ENCODE data around the gene ZNF184. TPM values are rescaled to one million over a fixed set of nuclear protein-coding genes. Genes with fewer than 3 reads are reported as not detected.

The ZNF184 gene
- total RNA-seq, 1 experiment from 2014 or later, result 9.4 TPM

GRCh38 chr6:27415898-27416297 lies 57.0 kb downstream of the ZNF184 start:
- no peaks in the 10 kb centered on the region for H3K9me2 ChIP-seq (ENCODE audit: insufficient read depth)
- intact Hi-C loops (cut with micrococcal nuclease), result no loop called here
- 0 out of 4 replicates have a peak, but pooled peaks cover 0 to 9% of the 10 kb centered on the region in 2 experiments for H3K9me3 ChIP-seq (ENCODE audit: control insufficient read depth in 1 of 2, insufficient read depth in 1 of 2, low read depth in 1 of 2, low read length in 2 of 2)
- H3K9ac ChIP-seq (ENCODE audit: low read length), result no peak overlapping the region
- ATAC-seq (no peak), DNase-seq (ENCODE audit: low read depth, low spot score) (no peak)
- no TSS peak for BruUV-seq (replicated peaks)
- H4K20me1 ChIP-seq (ENCODE audit: insufficient read depth), result no peaks in the 10 kb centered on the region
- ChIA-PET POLR2A (no interaction called here), RAD21 (ENCODE audit: low non-redundant PET in 1 of 2, low total read pairs in 2 of 2, uncharacterized antibody in 2 of 2, unreplicated experiment in 2 of 2) (no interaction called here), CTCF (no interaction called here)
- H3K4me1 ChIP-seq (ENCODE audit: control insufficient read depth in 1 of 2, insufficient read depth in 2 of 2, low read length in 2 of 2), result no peaks in the 10 kb centered on the region
- no peak overlapping the region for H3K4me2 ChIP-seq (ENCODE audit: low read length)
- TF ChIP-seq SRF (IDR thresholded peaks at IDR 0.05; ENCODE audit: low read depth) (no peak), POLR2AphosphoS5 (IDR thresholded peaks at IDR 0.05; ENCODE audit: low read depth, low read length) (no peak), CEBPB (IDR thresholded peaks at IDR 0.05; ENCODE audit: low read depth) (no peak), RAD21 (IDR thresholded peaks at IDR 0.05; ENCODE audit: low read depth) (no peak), POLR2A (IDR thresholded peaks at IDR 0.05; ENCODE audit: borderline replicate concordance, extremely low read depth, insufficient read depth, insufficient read length) (no peak)
- no peak overlapping the region for H3K4me3 ChIP-seq (replicated peaks in 1 of 2; ENCODE audit: low read depth in 1 of 2, low read length in 2 of 2)
- no peak overlapping the region for H2AFZ ChIP-seq (ENCODE audit: low read depth, low read length, poor library complexity, severe bottlenecking)
- H3K27me3 ChIP-seq (ENCODE audit: insufficient read depth, low read length), result no peaks in the 10 kb centered on the region
- no peaks in the 10 kb centered on the region for H3K79me2 ChIP-seq (ENCODE audit: insufficient read depth, low read length)
- no peaks in the 10 kb centered on the region for H3K36me3 ChIP-seq (ENCODE audit: control insufficient read depth in 1 of 2, insufficient read depth in 2 of 2, low read length in 2 of 2)
- no peak overlapping the region for H3K27ac ChIP-seq (ENCODE audit: low read depth, low read length)

- no peaks in the 10 kb centered on the region for H3K27me3 ChIP-seq (ENCODE audit: insufficient read depth, low read length)
- ChIA-PET RAD21 (ENCODE audit: low non-redundant PET in 1 of 2, low total read pairs in 2 of 2, uncharacterized antibody in 2 of 2, unreplicated experiment in 2 of 2) (no interaction called here), POLR2A (no interaction called here), CTCF (no interaction called here)
- no peak overlapping the region for H2AFZ ChIP-seq (ENCODE audit: low read depth, low read length, poor library complexity, severe bottlenecking)
- DNase-seq (ENCODE audit: low read depth, low spot score) (no peak), ATAC-seq (no peak)
- no peaks in the 10 kb centered on the region for H3K4me1 ChIP-seq (ENCODE audit: control insufficient read depth in 1 of 2, insufficient read depth in 2 of 2, low read length in 2 of 2)
- no TSS peak for BruUV-seq (replicated peaks)
- H4K20me1 ChIP-seq (ENCODE audit: insufficient read depth), result no peaks in the 10 kb centered on the region
- no peaks in the 10 kb centered on the region for H3K79me2 ChIP-seq (ENCODE audit: insufficient read depth, low read length)
- H3K9me3 ChIP-seq (ENCODE audit: control insufficient read depth in 1 of 2, insufficient read depth in 1 of 2, low read depth in 1 of 2, low read length in 2 of 2), result 0 out of 4 replicates have a peak, but pooled peaks cover 0 to 9% of the 10 kb centered on the region in 2 experiments
- no peak overlapping the region for H3K4me3 ChIP-seq (replicated peaks in 1 of 2; ENCODE audit: low read depth in 1 of 2, low read length in 2 of 2)
- H3K4me2 ChIP-seq (ENCODE audit: low read length), result no peak overlapping the region
- H3K9ac ChIP-seq (ENCODE audit: low read length), result no peak overlapping the region
- intact Hi-C loops (cut with micrococcal nuclease), result no loop called here
- no peak overlapping the region for H3K27ac ChIP-seq (ENCODE audit: low read depth, low read length)
- H3K36me3 ChIP-seq (ENCODE audit: control insufficient read depth in 1 of 2, insufficient read depth in 2 of 2, low read length in 2 of 2), result no peaks in the 10 kb centered on the region
- TF ChIP-seq RAD21 (IDR thresholded peaks at IDR 0.05; ENCODE audit: low read depth) (no peak), EZH2phosphoT487 (IDR thresholded peaks at IDR 0.05; ENCODE audit: borderline replicate concordance) (no peak), YY1 (IDR thresholded peaks at IDR 0.05; ENCODE audit: extremely low read depth, insufficient replicate concordance, low read depth, low read length) (no peak)
- H3K9me2 ChIP-seq (ENCODE audit: insufficient read depth), result no peaks in the 10 kb centered on the region
These were observed 57.9 kb downstream of the ZNF184 start for GRCh38 chr6:27414996-27415395.

Data from HCT116 (cell line).